Astrocyte (in vitro differentiated cells and primary cell): Measurements from ENCODE around the gene PSMG4.

Source experiments
- EZH2 ChIP-seq: IDR thresholded peaks from 2 replicates; pipeline ENCODE4 v1.6.1; 2012; ENCODE audit warnings: mild to moderate bottlenecking, low read length, inconsistent platforms; ENCODE audit not compliant: insufficient read depth
- TF ChIP-seq, protein P1 (sequence below): IDR thresholded peaks from 2 replicates; pipeline ENCODE4 v1.5.1; 2011; ENCODE audit warnings: low read depth, mild to moderate bottlenecking, inconsistent platforms, low read length, moderate library complexity; ENCODE audit not compliant: insufficient read depth

DNA sequence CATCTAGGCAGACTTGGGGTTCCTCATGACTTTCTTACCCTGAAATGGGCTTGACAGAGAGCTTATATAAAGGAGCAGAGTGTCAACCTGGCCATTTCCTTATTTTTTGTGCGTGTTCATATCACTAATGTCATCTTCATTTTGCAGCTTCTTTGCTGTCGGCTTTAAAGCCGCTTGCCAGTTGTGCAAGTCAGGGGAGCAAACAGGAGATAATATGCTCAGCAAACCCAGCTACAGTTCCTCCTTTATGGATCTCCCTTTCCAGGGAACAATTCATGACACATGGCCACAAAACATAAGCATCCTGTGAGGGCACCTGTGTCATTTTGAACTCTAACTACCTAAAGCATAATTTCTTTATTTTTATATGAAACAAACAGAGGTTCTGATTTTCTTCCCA, 24.8 kb upstream of the PSMG4 start:
- TF ChIP-seq, protein P1, sequence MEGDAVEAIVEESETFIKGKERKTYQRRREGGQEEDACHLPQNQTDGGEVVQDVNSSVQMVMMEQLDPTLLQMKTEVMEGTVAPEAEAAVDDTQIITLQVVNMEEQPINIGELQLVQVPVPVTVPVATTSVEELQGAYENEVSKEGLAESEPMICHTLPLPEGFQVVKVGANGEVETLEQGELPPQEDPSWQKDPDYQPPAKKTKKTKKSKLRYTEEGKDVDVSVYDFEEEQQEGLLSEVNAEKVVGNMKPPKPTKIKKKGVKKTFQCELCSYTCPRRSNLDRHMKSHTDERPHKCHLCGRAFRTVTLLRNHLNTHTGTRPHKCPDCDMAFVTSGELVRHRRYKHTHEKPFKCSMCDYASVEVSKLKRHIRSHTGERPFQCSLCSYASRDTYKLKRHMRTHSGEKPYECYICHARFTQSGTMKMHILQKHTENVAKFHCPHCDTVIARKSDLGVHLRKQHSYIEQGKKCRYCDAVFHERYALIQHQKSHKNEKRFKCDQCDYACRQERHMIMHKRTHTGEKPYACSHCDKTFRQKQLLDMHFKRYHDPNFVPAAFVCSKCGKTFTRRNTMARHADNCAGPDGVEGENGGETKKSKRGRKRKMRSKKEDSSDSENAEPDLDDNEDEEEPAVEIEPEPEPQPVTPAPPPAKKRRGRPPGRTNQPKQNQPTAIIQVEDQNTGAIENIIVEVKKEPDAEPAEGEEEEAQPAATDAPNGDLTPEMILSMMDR, result no peak
- TF ChIP-seq EZH2, result no peak
